HCT116 (cell line): ENCODE data around the gene DCLK3. TPM values are rescaled to one million over a fixed set of nuclear protein-coding genes. Genes with fewer than 3 reads are reported as not detected.

ENCODE experiments used
- ATAC-seq: fragments of 200-7000 bp; cut with Tn5 transposase; 2 replicates; pipeline ENCODE4 v1.9.1; 2020; ENCODE audit warnings: mild to moderate bottlenecking, moderate library complexity
- BruUV-seq: library from RNA; stranded (reverse); fragments of 400-500 nt; replicated peaks from 2 replicates; lab custom pipeline; 2021; lab: Mats Ljungman, UMichigan
- CTCF ChIA-PET: fragments of 300-600 bp; sonication (Branson Sonifier 250); formaldehyde crosslinking; loops from one replicate; lab custom pipeline; 2021; ENCODE audit warnings: antibody characterized with exemption; lab: Charles Lee
- POLR2A ChIA-PET: fragments of 300-600, 350-600 bp; sonication (Branson Sonifier 250); formaldehyde crosslinking; loops from one replicate; lab custom pipeline; 2021; ENCODE audit warnings: antibody characterized with exemption; lab: Charles Lee
- RAD21 ChIA-PET, 2 experiments: fragments of 300-600 bp; sonication (Branson Sonifier 250); formaldehyde crosslinking; loops; one replicate each; lab custom pipeline; 2023; ENCODE audit warnings: low total read pairs in 2 of 2; ENCODE audit not compliant: uncharacterized antibody in 2 of 2, unreplicated experiment in 2 of 2, low non-redundant PET in 1 of 2; lab: Charles Lee
- DNase-seq: peaks from one replicate; pipeline ENCODE4 v3.0.0-alpha.2; 2010; ENCODE audit warnings: low read depth, low spot score
- H2AFZ ChIP-seq: fragments of 200-600 bp; shearing (Covaris generic), sonication (generic); 2 replicates; pipeline ENCODE4 v1.6.1; 2017; ENCODE audit warnings: low read depth, mixed run types, mixed read lengths, antibody characterized with exemption, low read length; ENCODE audit not compliant: poor library complexity, severe bottlenecking
- H3K27ac ChIP-seq: 2 replicates; pipeline ENCODE4 v1.5.1; 2012; ENCODE audit warnings: low read depth, low read length
- H3K27me3 ChIP-seq: fragments of 200-600 bp; sonication (generic); 2 replicates; pipeline ENCODE4 v1.6.1; 2016; ENCODE audit warnings: mixed run types, low read length, mixed read lengths; ENCODE audit not compliant: insufficient read depth
- H3K36me3 ChIP-seq, 2 experiments: fragments of 200-500 bp in 1 of 2; fragments of 200-600 bp in 1 of 2; sonication (Bioruptor generic) in 1 of 2; sonication (generic) in 1 of 2; 2 replicates each; pipeline versions ENCODE4 v1.5.1 to v1.6.1; 2014 to 2016; ENCODE audit warnings: low read length in 2 of 2, inconsistent platforms in 1 of 2, mixed read lengths in 1 of 2, mixed run types in 1 of 2; ENCODE audit not compliant: insufficient read depth in 2 of 2, control insufficient read depth in 1 of 2
- H3K4me1 ChIP-seq, 2 experiments: fragments of 200-600 bp in 1 of 2; sonication (generic) in 1 of 2; 2 replicates each; pipeline versions ENCODE4 v1.5.1 to v1.6.1; 2012 to 2017; ENCODE audit warnings: low read length in 2 of 2, inconsistent platforms in 1 of 2, mild to moderate bottlenecking in 1 of 2, mixed read lengths in 1 of 2, mixed run types in 1 of 2, moderate library complexity in 1 of 2; ENCODE audit not compliant: insufficient read depth in 2 of 2, control insufficient read depth in 1 of 2
- H3K4me2 ChIP-seq: fragments of 200-600 bp; sonication (generic); 2 replicates; pipeline ENCODE4 v1.6.1; 2017; ENCODE audit warnings: mixed run types, low read length, mixed read lengths
- H3K4me3 ChIP-seq, 2 experiments: fragments of 200-600 bp in 1 of 2; sonication (generic) in 1 of 2; replicated peaks in 1 of 2; 2 replicates each; pipeline ENCODE4 v1.5.1; 2011 to 2016; ENCODE audit warnings: low read length in 2 of 2, control low read depth in 1 of 2, low read depth in 1 of 2, mild to moderate bottlenecking in 1 of 2, mixed read lengths in 1 of 2, mixed run types in 1 of 2
- H3K79me2 ChIP-seq: fragments of 200-600 bp; sonication (generic); 2 replicates; pipeline ENCODE4 v1.6.1; 2017; ENCODE audit warnings: mild to moderate bottlenecking, mixed run types, low read length, moderate library complexity, mixed read lengths; ENCODE audit not compliant: insufficient read depth
- H3K9ac ChIP-seq: fragments of 200-600 bp; sonication (generic); 2 replicates; pipeline ENCODE4 v1.6.1; 2016; ENCODE audit warnings: low read length, mixed read lengths
- H3K9me2 ChIP-seq: fragments of 200-600 bp; sonication (generic), shearing (Covaris generic); 2 replicates; pipeline ENCODE4 v1.6.1; 2017; ENCODE audit warnings: mixed run types, mild to moderate bottlenecking, moderate library complexity; ENCODE audit not compliant: insufficient read depth
- H3K9me3 ChIP-seq, 2 experiments: fragments of 200-500 bp in 1 of 2; fragments of 200-600 bp in 1 of 2; sonication (Bioruptor generic) in 1 of 2; sonication (generic) in 1 of 2; 2 replicates each; pipeline ENCODE4 v1.6.1; 2014 to 2017; ENCODE audit warnings: low read length in 2 of 2, mixed read lengths in 2 of 2, inconsistent platforms in 1 of 2, low read depth in 1 of 2, mild to moderate bottlenecking in 1 of 2, mixed run types in 1 of 2, moderate library complexity in 1 of 2; ENCODE audit not compliant: control insufficient read depth in 1 of 2, insufficient read depth in 1 of 2
- H4K20me1 ChIP-seq: fragments of 200-600 bp; sonication (generic), shearing (Covaris generic); 2 replicates; pipeline ENCODE4 v1.6.1; 2017; ENCODE audit warnings: mixed run types, mild to moderate bottlenecking, moderate library complexity; ENCODE audit not compliant: insufficient read depth
- CEBPB ChIP-seq: IDR thresholded peaks from 2 replicates; pipeline ENCODE4 v1.6.1; 2012; ENCODE audit warnings: low read depth
- CTCF ChIP-seq, 3 experiments: fragments of 200-600 bp in 1 of 3; sonication (generic) in 1 of 3; IDR thresholded peaks in 2 of 3; conservative IDR thresholded peaks in 1 of 3; 2 replicates each; pipeline ENCODE4 v1.5.1; 2012 to 2017; ENCODE audit warnings: low read depth in 2 of 3, low read length in 2 of 3, antibody characterized with exemption in 1 of 3, borderline replicate concordance in 1 of 3, control low read depth in 1 of 3, mild to moderate bottlenecking in 1 of 3, mixed read lengths in 1 of 3, mixed run types in 1 of 3, moderate library complexity in 1 of 3; ENCODE audit not compliant: insufficient read depth in 1 of 3
- POLR2AphosphoS5 ChIP-seq: IDR thresholded peaks from 2 replicates; pipeline ENCODE4 v1.6.1; 2011; ENCODE audit warnings: mild to moderate bottlenecking, low read depth, low read length, moderate library complexity
- RAD21 ChIP-seq: IDR thresholded peaks from 2 replicates; pipeline ENCODE4 v1.6.1; 2012; ENCODE audit warnings: low read depth, mild to moderate bottlenecking
- SP1 ChIP-seq: IDR thresholded peaks from 2 replicates; pipeline ENCODE4 v1.6.1; 2012; ENCODE audit warnings: low read depth
- SRF ChIP-seq: IDR thresholded peaks from 2 replicates; pipeline ENCODE4 v1.6.1; 2012; ENCODE audit warnings: low read depth
- intact Hi-C: fragments of 100-400 bp; cut with micrococcal nuclease; formaldehyde crosslinking; loops from 2 replicates; pipeline ENCODE4 v1.10.0; 2022
- total RNA-seq: library from RNA; stranded (reverse); gene quantifications from one replicate; pipeline ENCODE4 v1.2.1, GENCODE V29; 2021; ENCODE audit not compliant: unreplicated experiment

DCLK3 gene
- total RNA-seq, 1 experiment from 2014 or later: not detected

- Histone ChIP-seq H3K9me2 (no peaks in the 10 kb centered on the region), H3K27ac (no peak overlapping the region), H3K36me3 (no peaks in the 10 kb centered on the region), H3K4me3 (no peak overlapping the region), H3K4me1 (peaks cover 0 to 4% of the 10 kb centered on the region in 2 experiments; a peak in 1 of 4 replicates), H3K4me2 (no peak overlapping the region), H2AFZ (no peak overlapping the region), H3K9ac (no peak overlapping the region), H3K9me3 (no peaks in the 10 kb centered on the region), H3K79me2 (no peaks in the 10 kb centered on the region), H3K27me3 (no peaks in the 10 kb centered on the region), H4K20me1 (no peaks in the 10 kb centered on the region)
- ChIA-PET RAD21 (no interaction called here), POLR2A (no interaction called here), CTCF (no interaction called here)
- ATAC-seq: peak; percentile 95
- no TSS peak for BruUV-seq
- no peak for TF ChIP-seq POLR2AphosphoS5
- peak; percentile 92 for TF ChIP-seq RAD21
- peak; percentile 61 to 82 (median 81); a peak in 5 of 6 replicates for TF ChIP-seq CTCF (IDR thresholded peaks at IDR 0.05 in 2 of 3, conservative IDR thresholded peaks at IDR 0.05 in 1 of 3; ENCODE audit: borderline replicate concordance in 1 of 3, insufficient read depth in 1 of 3, low read depth in 2 of 3, low read length in 2 of 3)
- intact Hi-C loops: loop anchor here (1.0 to 5.0 kb wide), 3 partner anchors 108 to 734 kb away; no protein-coding TSS in a partner anchor
- peak; percentile 33 for DNase-seq
Measured at GRCh38 chr3:36700537-36701248, 63.7 kb downstream of the DCLK3 start.

- ChIA-PET CTCF (no interaction called here), POLR2A (no interaction called here)
- Histone ChIP-seq H3K36me3 (no peaks in the 10 kb centered on the region), H3K4me3 (no peak overlapping the region), H3K4me2 (no peak overlapping the region), H3K4me1 (peaks cover 0 to 4% of the 10 kb centered on the region in 2 experiments; a peak in 1 of 4 replicates), H2AFZ (no peak overlapping the region), H3K79me2 (no peaks in the 10 kb centered on the region)
- BruUV-seq: no TSS peak
- intact Hi-C loops: no loop called here
- TF ChIP-seq SRF: no peak
- TF ChIP-seq CEBPB: no peak
- no peak for TF ChIP-seq SP1
- TF ChIP-seq, all 23 proteins: peak for 0
- DNase-seq (no peak), ATAC-seq (no peak)
- RAD21 ChIA-PET: no interaction called here
- Histone ChIP-seq H3K9me2 (no peaks in the 10 kb centered on the region), H3K27ac (no peak overlapping the region), H3K27me3 (no peaks in the 10 kb centered on the region), H4K20me1 (no peaks in the 10 kb centered on the region), H3K9ac (no peak overlapping the region), H3K9me3 (no peaks in the 10 kb centered on the region)
Measured at GRCh38 chr3:36698314-36698713, 66.0 kb downstream of the DCLK3 start.
